ENCODE data around the gene DAB2IP. TPM values are rescaled to one million over a fixed set of nuclear protein-coding genes. Genes with fewer than 3 reads are reported as not detected.

The DAB2IP gene
- total RNA-seq, 4 donors from 2014 or later, result 42.0 to 93.4 (median 47.9) TPM

GRCh38 chr9:121814594-121814993 lies 163.2 kb downstream of the DAB2IP start:
- no peak overlapping the region for H3K27ac ChIP-seq
- no peaks in the 10 kb centered on the region for H3K4me1 ChIP-seq
- ATAC-seq, result no peak
- H3K4me3 ChIP-seq, result no peak overlapping the region
- no peaks in the 10 kb centered on the region for H3K27me3 ChIP-seq
- H3K36me3 ChIP-seq, result no peaks in the 10 kb centered on the region
- WGBS, 2 donors (ENCODE audit: low coverage in 1 of 2), result 83% methylated on average over 1 of the region's 11 CpGs; no CpG with 5 or more reads in 1 of the 2 donors
- no peak for TF ChIP-seq CTCF (IDR thresholded peaks at IDR 0.05)
- no peak for TF ChIP-seq EP300 (IDR thresholded peaks at IDR 0.05)
- no peaks in the 10 kb centered on the region for H3K9me3 ChIP-seq

GRCh38 chr9:121815084-121815483 lies 163.7 kb downstream of the DAB2IP start:
- no peak overlapping the region for H3K4me3 ChIP-seq
- no peaks in the 10 kb centered on the region for H3K36me3 ChIP-seq
- TF ChIP-seq POLR2A (IDR thresholded peaks at IDR 0.05) (no peak), CTCF (IDR thresholded peaks at IDR 0.05) (no peak), POLR2AphosphoS5 (IDR thresholded peaks at IDR 0.05) (no peak), EP300 (IDR thresholded peaks at IDR 0.05) (no peak)
- no peak overlapping the region for H3K27ac ChIP-seq
- no peaks in the 10 kb centered on the region for H3K4me1 ChIP-seq
- no peak for ATAC-seq
- 79% methylated on average over 3 of the region's 6 CpGs; no CpG with 5 or more reads in 1 of the 2 donors for WGBS, 2 donors (ENCODE audit: low coverage in 1 of 2)
- no peaks in the 10 kb centered on the region for H3K9me3 ChIP-seq
- H3K27me3 ChIP-seq, result no peaks in the 10 kb centered on the region

DNA sequence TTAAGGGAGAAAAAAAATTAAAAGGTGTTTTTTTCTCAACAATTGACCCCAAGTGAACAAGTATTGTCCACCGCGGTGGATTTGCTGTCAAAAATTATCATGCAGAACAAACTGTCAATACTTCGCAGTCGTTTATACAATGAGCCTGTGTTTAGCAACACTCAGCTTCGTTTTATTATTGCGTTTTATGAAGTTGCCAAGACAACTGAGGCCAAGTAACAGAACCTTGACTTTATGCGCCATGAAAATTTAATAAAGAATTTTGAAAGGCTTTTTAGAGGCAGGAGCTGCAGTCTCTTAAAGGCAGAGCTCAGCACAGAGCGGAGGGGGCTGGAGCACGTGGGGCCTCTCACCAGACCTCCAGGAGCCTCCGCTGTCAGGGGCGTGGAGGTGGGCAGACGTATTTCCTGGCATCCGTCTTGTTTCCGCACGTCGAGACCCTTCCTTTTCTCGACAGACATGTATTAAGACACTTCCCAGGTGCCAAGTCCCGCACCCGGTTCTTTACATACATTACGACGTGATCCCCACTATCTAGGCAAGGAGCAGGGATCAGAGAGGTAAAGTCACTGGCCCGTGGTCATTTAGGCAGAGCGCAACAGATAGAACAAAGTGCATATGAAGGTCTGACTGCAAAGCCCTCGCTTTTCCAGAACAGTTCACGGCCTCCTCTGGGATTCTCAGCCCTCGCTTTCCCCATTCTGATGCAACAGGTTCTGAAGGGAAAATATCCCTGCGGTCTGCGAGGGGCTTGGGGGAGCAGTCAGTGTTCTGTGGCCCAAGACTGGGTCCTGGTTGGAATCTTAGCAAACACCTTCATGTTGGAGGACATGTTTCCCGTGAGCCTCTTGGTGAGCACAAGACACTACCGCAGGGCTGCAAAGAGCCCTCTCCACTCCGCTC lies 164.4 kb downstream of the DAB2IP start:
- Histone ChIP-seq H3K4me1 (no peaks in the 10 kb centered on the region), H3K4me3 (no peak overlapping the region), H3K36me3 (peaks cover 0 to 2% of the 10 kb centered on the region in 2 donors), H3K9me3 (no peaks in the 10 kb centered on the region), H3K27me3 (no peaks in the 10 kb centered on the region), H3K27ac (no peak overlapping the region)
- 75 to 80% methylated on average over 17 to 24 of the region's 31 CpGs for WGBS, 2 donors (ENCODE audit: low coverage in 1 of 2)
- no peak for ATAC-seq
- no peak for TF ChIP-seq CTCF (IDR thresholded peaks at IDR 0.05)
- no peak for TF ChIP-seq EP300 (IDR thresholded peaks at IDR 0.05)

DNA sequence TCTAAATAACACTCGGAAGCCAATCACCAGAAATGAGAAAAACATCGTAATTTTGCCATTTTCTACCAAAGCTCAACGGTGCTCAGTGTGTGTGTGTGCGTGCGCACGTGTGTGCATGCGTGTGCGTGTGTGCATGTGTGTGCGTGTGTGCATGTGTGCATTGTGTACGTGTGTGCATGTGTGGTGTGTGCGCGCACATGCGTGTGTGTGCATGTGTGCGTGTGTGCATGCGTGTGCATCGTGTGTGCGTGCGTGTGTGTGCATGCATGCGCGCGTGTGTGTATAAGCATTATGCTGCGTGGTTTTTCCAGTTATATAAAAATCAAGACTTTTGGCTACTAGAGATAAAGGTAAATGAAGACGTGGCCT lies 165.0 kb downstream of the DAB2IP start:
- peaks cover 0 to 7% of the 10 kb centered on the region in 2 donors for H3K36me3 ChIP-seq
- H3K27me3 ChIP-seq, result no peaks in the 10 kb centered on the region
- 83 to 87% methylated on average over 15 to 23 of the region's 23 CpGs for whole genome bisulfite sequencing, 2 donors (ENCODE audit: low coverage in 1 of 2)
- no peaks in the 10 kb centered on the region for H3K4me1 ChIP-seq
- TF ChIP-seq EP300 (IDR thresholded peaks at IDR 0.05) (no peak), POLR2A (IDR thresholded peaks at IDR 0.05) (no peak), POLR2AphosphoS5 (IDR thresholded peaks at IDR 0.05) (no peak), CTCF (IDR thresholded peaks at IDR 0.05) (no peak)
- no peak overlapping the region for H3K4me3 ChIP-seq
- no peaks in the 10 kb centered on the region for H3K9me3 ChIP-seq
- H3K27ac ChIP-seq, result no peak overlapping the region
- no peak for ATAC-seq

DNA sequence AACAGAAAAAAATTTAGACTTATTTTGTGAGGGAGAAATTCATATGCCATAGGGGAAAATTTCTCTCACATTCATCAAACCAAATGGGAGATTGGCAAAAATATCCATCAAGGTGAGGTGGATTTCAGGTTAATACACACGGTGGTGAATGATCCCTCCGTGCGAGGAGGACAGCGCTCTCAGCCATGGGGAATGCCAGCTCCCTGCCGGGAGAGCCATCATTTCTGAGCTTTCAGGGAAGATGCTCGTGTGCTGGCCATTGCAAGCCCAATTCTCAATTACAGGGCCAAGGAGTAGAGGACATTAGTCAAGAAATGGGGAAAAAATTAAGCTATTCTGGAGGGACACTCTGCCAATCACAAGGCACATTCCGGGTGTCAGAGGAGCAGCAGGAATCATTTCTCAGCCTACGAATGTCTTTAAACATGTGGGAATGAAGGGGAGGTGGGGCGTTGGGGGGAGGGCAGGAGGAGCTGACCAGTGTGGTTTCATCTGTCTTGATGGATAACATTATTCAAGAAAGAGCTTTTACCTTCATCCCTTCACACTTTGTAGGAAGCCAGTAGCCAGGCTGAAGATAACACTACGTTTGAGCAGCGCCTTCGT lies 165.5 kb downstream of the DAB2IP start:
- no peak for ATAC-seq
- Histone ChIP-seq H3K27me3 (no peaks in the 10 kb centered on the region), H3K4me1 (no peaks in the 10 kb centered on the region), H3K9me3 (no peaks in the 10 kb centered on the region), H3K27ac (no peak overlapping the region), H3K36me3 (peaks cover 0 to 11% of the 10 kb centered on the region in 2 donors), H3K4me3 (no peak overlapping the region)
- TF ChIP-seq POLR2A (IDR thresholded peaks at IDR 0.05), result no peak
- no peak for TF ChIP-seq POLR2AphosphoS5 (IDR thresholded peaks at IDR 0.05)
- TF ChIP-seq CTCF (IDR thresholded peaks at IDR 0.05), result no peak
- no peak for TF ChIP-seq EP300 (IDR thresholded peaks at IDR 0.05)
- 69% methylated on average over 10 to 12 of the region's 12 CpGs for WGBS, 2 donors (ENCODE audit: low coverage in 1 of 2)
